Measurements from ENCODE around the gene PPARA.

Gene PPARA

DNA sequence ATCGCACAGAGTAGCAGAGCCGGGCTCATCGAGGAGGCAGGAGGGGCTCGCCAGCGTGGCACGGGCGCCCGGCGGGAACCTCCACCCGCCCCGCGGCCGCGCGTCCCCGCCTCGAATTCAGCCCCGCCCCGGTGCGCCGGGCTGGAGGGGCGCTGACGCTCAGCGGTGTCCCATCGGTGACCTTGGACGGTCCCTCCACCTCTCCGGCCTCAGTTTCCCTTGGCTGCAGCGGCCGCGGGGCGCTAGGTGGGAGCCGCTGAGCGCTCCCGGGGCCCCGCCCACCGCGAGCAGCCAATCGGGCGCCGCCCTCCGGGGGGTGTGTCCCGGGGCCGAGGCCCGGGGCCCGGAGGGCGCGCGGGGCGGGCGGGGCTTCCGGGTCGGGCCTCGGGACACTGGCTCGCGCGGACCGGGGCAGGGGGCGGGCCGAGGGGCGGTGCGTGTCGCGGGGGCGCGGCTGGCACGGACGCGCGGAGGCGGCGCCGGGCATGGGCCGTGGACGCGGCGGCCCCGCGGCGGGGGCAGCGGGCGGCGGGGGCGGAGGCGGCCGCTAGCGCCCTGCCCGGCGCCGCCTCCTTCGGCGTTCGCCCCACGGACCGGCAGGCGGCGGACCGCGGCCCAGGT is at the start of gene PPARA:
PPARA (plus strand) TSS at position 493 of the 621 bp plus-strand sequence. CDS start 47,858 bp downstream, outside the sequence.
- Histone ChIP-seq H3K9me3 (ENCODE audit: control insufficient read depth, insufficient read depth, low read length) (no peaks in the 10 kb centered on the region), H3K4me1 (ENCODE audit: control insufficient read depth, insufficient read depth, low read length) (peaks cover 5% of the 10 kb centered on the region), H3K9ac (ENCODE audit: low read depth, low read length) (peak within 1 kb of the TSS; percentile 65), H3K4me3 (ENCODE audit: low read depth, low read length) (peak within 1 kb of the TSS; percentile 78), H3K36me3 (ENCODE audit: control insufficient read depth, insufficient read depth, low read length) (no peaks in the 10 kb centered on the region), H3K27me3 (ENCODE audit: control insufficient read depth, insufficient read depth, low read length) (peaks cover 35% of the 10 kb centered on the region)

DNA sequence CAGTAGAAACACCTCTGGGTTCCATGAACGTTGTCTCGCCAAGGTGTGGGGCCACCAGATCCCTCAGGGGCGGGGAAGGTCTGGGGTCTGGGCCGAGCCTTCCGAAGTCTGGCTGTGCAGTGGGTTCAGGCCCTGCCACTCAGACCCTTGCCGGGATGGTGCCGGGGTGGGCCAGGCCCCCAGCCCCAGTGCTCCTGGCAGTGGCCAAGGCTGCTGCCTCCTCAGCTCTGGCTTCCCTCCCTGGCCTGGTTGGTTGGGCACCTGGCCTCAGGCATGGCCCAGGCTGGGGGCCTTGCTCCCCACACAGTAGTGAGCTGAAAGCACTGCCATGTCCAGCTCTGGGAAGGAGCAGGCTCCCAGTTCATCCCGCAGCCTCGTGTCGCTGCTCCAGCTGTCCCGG is 48.2 kb upstream of the PPARA start:
- Histone ChIP-seq H3K4me3 (ENCODE audit: low read depth, low read length) (no peak overlapping the region), H3K36me3 (ENCODE audit: control insufficient read depth, insufficient read depth, low read length) (no peaks in the 10 kb centered on the region), H3K4me1 (ENCODE audit: control insufficient read depth, insufficient read depth, low read length) (no peaks in the 10 kb centered on the region), H3K27me3 (ENCODE audit: control insufficient read depth, insufficient read depth, low read length) (no peaks in the 10 kb centered on the region), H3K9ac (ENCODE audit: low read depth, low read length) (no peak overlapping the region), H3K9me3 (ENCODE audit: control insufficient read depth, insufficient read depth, low read length) (no peaks in the 10 kb centered on the region)

DNA sequence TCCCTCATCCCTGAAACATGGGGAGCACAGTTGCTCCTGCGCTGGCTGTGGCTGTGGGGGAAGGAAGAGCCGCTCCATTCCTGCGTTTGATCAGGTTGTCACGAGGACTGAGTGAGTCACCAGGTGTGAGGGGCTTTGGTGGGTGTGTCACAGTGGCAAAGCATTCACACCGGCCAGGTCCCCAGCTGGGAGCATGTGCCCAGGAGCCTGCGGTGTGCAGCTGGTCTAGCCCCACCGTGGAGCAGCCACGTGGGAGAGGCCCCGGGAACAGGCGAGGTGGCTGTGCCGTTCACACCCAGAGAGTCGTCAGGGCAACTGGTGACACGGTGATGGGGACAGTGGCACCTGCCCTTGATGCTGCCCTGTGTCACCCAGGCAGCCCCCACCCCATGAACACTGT is 47.6 kb upstream of the PPARA start:
- no peaks in the 10 kb centered on the region for H3K4me1 ChIP-seq (ENCODE audit: control insufficient read depth, insufficient read depth, low read length)
- H3K4me3 ChIP-seq (ENCODE audit: low read depth, low read length), result no peak overlapping the region
- no peak overlapping the region for H3K9ac ChIP-seq (ENCODE audit: low read depth, low read length)
- H3K27me3 ChIP-seq (ENCODE audit: control insufficient read depth, insufficient read depth, low read length), result no peaks in the 10 kb centered on the region
- no peaks in the 10 kb centered on the region for H3K36me3 ChIP-seq (ENCODE audit: control insufficient read depth, insufficient read depth, low read length)
- no peaks in the 10 kb centered on the region for H3K9me3 ChIP-seq (ENCODE audit: control insufficient read depth, insufficient read depth, low read length)

DNA sequence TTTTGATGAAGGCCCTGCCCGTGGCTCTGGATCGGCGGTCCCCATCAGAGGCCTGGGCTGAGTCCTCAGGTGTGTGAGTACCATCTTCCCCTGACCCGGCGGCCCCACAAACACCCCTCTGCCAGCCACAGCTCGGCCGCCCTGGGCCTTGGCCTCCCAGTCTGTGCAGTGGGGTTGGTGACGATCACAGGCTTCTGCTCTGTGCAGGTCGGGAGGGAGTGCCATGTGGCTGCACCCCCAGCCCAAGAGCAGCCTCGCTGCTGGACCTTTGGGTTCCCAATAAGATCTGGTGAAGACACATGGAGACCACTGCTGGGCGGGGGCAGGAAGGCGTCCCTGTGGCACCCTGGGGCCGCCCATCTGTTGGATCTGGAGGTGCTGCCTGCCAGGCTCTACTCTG is 47.1 kb upstream of the PPARA start:
- Histone ChIP-seq H3K4me3 (ENCODE audit: low read depth, low read length) (no peak overlapping the region), H3K9ac (ENCODE audit: low read depth, low read length) (no peak overlapping the region), H3K36me3 (ENCODE audit: control insufficient read depth, insufficient read depth, low read length) (no peaks in the 10 kb centered on the region)

DNA sequence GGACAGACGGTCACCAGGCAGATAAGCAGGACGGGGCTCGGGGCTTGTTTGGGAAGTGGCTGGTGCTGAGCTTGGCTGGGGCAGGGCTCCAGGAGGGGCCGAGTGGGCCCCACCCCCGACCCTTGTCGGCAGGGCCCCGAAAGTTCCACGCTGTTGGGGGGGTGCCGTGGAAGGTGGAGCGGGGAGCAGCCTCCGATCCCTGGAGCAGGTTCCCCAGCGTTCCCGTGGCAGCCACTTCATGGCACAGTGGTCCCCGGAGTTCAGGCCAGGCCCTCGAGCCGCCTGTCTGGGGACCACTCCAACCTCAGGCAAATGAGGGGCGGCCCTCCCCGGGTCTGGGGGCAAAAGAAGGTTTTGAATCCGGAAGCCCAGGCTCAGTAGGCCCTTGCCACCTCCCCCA is 46.7 kb upstream of the PPARA start:
- Histone ChIP-seq H3K27me3 (ENCODE audit: control insufficient read depth, insufficient read depth, low read length) (no peaks in the 10 kb centered on the region), H3K9ac (ENCODE audit: low read depth, low read length) (no peak overlapping the region), H3K9me3 (ENCODE audit: control insufficient read depth, insufficient read depth, low read length) (no peaks in the 10 kb centered on the region), H3K36me3 (ENCODE audit: control insufficient read depth, insufficient read depth, low read length) (no peaks in the 10 kb centered on the region), H3K4me1 (ENCODE audit: control insufficient read depth, insufficient read depth, low read length) (no peaks in the 10 kb centered on the region), H3K4me3 (ENCODE audit: low read depth, low read length) (no peak overlapping the region)

More for the DNA sequence above, 47.1 kb upstream of the PPARA start:
- Histone ChIP-seq H3K27me3 (ENCODE audit: control insufficient read depth, insufficient read depth, low read length) (no peaks in the 10 kb centered on the region), H3K9me3 (ENCODE audit: control insufficient read depth, insufficient read depth, low read length) (no peaks in the 10 kb centered on the region), H3K4me1 (ENCODE audit: control insufficient read depth, insufficient read depth, low read length) (no peaks in the 10 kb centered on the region)

DNA sequence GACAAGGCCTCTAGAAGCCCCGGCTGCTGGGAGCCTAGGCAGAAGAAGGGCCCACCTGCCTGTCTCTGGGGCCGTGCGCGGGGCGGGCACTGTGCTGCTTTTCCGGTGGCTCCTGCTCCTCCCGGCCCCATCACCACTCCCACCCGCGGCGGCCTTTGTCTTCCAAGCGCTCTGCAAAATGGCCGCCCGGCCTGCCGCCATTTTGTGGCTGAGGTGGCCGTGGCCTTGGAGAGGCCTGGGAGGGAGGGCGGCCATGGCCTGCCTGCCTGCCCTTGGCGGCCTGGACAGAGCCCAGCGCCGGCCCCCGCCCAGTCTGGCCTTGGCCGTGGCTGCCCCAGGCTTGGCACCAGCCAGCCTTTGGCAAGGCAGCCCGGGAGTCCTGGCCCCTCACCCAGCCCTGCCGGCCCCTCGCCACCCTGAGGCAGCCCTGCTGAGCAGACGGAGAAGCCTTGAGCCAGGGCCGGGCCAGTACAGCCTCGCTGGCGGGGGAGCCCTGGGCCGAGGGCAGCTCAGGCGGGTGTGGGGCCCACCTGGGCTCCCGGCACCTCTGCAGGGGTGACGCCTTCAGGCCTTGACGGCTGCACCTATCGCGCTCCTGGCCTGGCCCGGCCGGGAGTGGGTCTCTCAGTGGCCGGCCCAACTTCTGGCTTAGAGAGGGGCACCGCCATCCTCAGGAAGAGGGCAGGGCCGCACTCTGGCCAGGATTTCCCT is 46.0 kb upstream of the PPARA start:
- Histone ChIP-seq H3K4me1 (ENCODE audit: control insufficient read depth, insufficient read depth, low read length) (no peaks in the 10 kb centered on the region), H3K36me3 (ENCODE audit: control insufficient read depth, insufficient read depth, low read length) (no peaks in the 10 kb centered on the region), H3K4me3 (ENCODE audit: low read depth, low read length) (no peak overlapping the region), H3K9me3 (ENCODE audit: control insufficient read depth, insufficient read depth, low read length) (no peaks in the 10 kb centered on the region), H3K27me3 (ENCODE audit: control insufficient read depth, insufficient read depth, low read length) (no peaks in the 10 kb centered on the region), H3K9ac (ENCODE audit: low read depth, low read length) (no peak overlapping the region)

DNA sequence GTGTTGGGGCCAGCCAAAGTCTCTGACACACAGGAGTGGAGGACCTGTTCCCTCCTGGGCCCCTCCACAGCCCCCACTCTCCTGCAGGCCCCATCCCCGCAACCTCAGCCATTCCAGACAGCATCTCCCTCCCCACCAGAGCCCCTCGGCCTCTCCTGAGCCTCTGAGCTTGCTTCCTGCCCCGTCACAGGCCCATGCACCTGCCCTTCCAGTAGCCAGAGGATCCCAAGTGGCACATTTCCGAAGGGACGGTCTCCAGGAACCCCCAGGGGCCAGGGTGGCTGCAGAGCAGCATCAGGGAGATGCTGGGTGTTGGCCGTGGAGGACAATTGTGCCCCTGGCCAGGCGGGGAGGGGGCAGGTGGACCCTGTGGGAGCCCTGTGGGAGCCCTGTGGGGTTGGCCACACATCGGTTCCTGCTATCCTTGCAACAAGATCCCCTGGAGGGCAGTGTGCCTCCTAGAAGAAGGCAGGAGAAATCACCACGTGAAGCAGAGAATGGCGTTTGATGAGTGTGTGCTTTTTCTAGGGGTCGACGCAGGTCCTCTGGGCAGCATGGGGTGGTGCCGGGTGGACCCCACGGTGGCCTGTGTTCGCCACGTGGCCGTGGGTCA is 45.3 kb upstream of the PPARA start:
- no peak overlapping the region for H3K9ac ChIP-seq (ENCODE audit: low read depth, low read length)

DNA sequence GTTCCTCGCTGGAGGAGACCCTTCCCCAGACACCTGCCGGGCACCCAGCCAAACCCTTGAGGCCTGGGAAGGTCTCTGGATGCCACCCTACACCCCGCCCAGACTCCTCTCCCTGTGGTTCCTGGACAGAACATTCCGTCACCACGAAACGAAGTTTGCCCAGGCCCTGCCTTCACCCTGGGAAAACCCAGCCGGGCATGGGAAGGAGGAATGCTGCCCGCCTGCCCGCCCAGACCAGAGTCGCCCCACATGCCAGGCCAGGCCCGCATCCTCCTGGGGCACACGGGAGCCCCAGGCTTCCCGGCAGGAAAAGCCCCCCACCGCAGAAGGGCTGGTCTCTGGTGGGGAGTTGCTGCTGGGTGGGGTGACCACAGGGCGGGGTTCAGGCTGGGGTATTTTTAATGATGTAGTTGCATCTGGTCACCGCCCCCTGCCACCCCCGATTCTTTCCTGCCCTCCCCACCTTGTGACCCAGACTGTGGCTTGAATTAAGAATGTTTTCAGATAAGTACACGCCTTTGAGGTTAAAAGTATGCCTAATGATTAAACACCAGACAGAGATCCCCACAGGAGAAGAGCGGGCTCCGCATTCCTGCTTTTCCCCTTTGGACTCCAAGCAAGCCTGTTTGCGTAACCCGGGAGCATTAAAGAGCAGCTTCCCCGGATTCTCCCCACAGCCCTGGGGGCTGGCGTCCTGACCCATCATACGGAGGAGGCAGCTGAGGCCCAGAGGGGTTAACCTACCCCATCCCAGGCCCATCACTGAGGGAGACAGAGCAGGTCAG is 44.6 kb upstream of the PPARA start:
- Histone ChIP-seq H3K4me3 (ENCODE audit: low read depth, low read length) (no peak overlapping the region), H3K4me1 (ENCODE audit: control insufficient read depth, insufficient read depth, low read length) (no peaks in the 10 kb centered on the region), H3K36me3 (ENCODE audit: control insufficient read depth, insufficient read depth, low read length) (no peaks in the 10 kb centered on the region), H3K27me3 (ENCODE audit: control insufficient read depth, insufficient read depth, low read length) (no peaks in the 10 kb centered on the region), H3K9me3 (ENCODE audit: control insufficient read depth, insufficient read depth, low read length) (no peaks in the 10 kb centered on the region), H3K9ac (ENCODE audit: low read depth, low read length) (no peak overlapping the region)

More for the DNA sequence above, 45.3 kb upstream of the PPARA start:
- no peaks in the 10 kb centered on the region for H3K9me3 ChIP-seq (ENCODE audit: control insufficient read depth, insufficient read depth, low read length)
- no peaks in the 10 kb centered on the region for H3K36me3 ChIP-seq (ENCODE audit: control insufficient read depth, insufficient read depth, low read length)
- no peak overlapping the region for H3K4me3 ChIP-seq (ENCODE audit: low read depth, low read length)
- no peaks in the 10 kb centered on the region for H3K4me1 ChIP-seq (ENCODE audit: control insufficient read depth, insufficient read depth, low read length)
- H3K27me3 ChIP-seq (ENCODE audit: control insufficient read depth, insufficient read depth, low read length), result no peaks in the 10 kb centered on the region

DNA sequence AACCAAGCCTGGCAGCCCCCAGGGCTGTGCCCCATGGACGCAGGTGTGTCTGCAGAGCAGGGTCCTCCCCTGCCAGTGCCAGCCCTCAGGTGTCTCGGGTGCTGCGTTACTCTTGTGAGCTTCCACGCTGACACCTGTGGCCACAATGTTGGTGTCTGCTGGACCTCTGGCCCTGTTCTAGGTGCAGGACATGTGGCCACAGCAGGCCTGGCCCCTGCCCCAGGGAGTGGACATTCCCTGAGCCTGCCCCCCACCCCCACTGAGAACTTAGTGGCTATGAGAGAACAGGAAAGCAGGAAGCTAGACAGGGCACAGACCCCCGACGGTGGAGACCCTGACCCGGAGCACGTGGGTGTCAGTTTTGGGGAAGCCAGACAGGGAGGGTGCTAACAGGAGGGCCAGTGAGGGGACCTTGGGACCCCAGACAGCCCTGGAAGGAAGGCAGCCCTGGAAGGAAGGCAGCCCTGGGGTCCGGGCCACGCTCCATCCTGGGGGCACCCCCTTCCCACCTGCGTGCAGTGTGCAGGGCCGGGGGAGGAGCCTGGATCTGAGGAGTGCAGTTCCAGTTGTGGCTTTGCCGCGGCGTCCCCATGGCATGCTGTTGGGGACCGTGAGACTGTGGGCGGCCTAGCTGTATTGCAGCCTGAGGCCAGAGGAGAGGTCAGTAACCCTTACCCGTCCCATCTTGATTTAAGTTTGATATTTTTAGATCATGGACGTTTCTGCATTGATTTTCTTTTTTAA is 43.9 kb upstream of the PPARA start:
- H3K9me3 ChIP-seq (ENCODE audit: control insufficient read depth, insufficient read depth, low read length), result no peaks in the 10 kb centered on the region
- H3K36me3 ChIP-seq (ENCODE audit: control insufficient read depth, insufficient read depth, low read length), result no peaks in the 10 kb centered on the region
- no peak overlapping the region for H3K9ac ChIP-seq (ENCODE audit: low read depth, low read length)
- no peak overlapping the region for H3K4me3 ChIP-seq (ENCODE audit: low read depth, low read length)
- H3K27me3 ChIP-seq (ENCODE audit: control insufficient read depth, insufficient read depth, low read length), result no peaks in the 10 kb centered on the region
- H3K4me1 ChIP-seq (ENCODE audit: control insufficient read depth, insufficient read depth, low read length), result no peaks in the 10 kb centered on the region

DNA sequence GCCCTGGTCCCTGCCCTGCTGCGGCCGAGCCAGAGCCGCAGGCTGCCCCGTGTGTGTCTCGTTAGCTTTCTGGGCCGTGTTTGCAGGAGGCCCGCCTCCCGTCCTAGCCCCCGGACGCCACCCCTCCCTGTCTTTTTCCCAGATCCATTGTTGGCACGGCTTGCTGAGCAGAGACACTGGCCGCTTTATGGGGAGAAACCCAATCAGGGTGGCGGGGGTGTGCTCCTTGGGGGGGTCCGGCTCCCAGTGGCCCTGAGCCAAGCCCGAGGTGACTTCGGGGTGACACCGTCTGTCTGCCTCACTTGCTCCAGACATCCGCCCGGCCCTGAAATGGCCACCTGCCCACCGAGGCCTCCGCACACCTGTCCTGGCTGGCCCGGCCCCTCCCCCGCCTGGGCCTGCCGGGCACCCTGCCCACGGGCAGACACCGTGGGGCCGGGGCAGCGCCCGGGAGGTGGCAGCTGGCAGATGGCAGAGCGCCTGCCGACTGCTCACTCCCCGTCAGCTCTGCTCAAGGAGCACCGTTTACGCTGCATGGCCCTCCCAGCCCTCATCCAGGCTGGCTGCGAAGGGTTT is 43.1 kb upstream of the PPARA start:
- H3K36me3 ChIP-seq (ENCODE audit: control insufficient read depth, insufficient read depth, low read length), result no peaks in the 10 kb centered on the region
- H3K9me3 ChIP-seq (ENCODE audit: control insufficient read depth, insufficient read depth, low read length), result no peaks in the 10 kb centered on the region

More for the DNA sequence above, 43.1 kb upstream of the PPARA start:
- no peak overlapping the region for H3K4me3 ChIP-seq (ENCODE audit: low read depth, low read length)
- no peak overlapping the region for H3K9ac ChIP-seq (ENCODE audit: low read depth, low read length)
- no peaks in the 10 kb centered on the region for H3K27me3 ChIP-seq (ENCODE audit: control insufficient read depth, insufficient read depth, low read length)
- H3K4me1 ChIP-seq (ENCODE audit: control insufficient read depth, insufficient read depth, low read length), result no peaks in the 10 kb centered on the region

Measured in iPS-15b (cell line).